HG02623 (cell line): ENCODE data around the gene PDE4C.

Experiments used
- ATAC-seq: cut with Tn5 transposase; IDR thresholded peaks from one replicate; pipeline ENCODE4 v1.9.1; 2021; ENCODE audit warnings: moderate library complexity; ENCODE audit not compliant: unreplicated experiment

Gene PDE4C

DNA sequence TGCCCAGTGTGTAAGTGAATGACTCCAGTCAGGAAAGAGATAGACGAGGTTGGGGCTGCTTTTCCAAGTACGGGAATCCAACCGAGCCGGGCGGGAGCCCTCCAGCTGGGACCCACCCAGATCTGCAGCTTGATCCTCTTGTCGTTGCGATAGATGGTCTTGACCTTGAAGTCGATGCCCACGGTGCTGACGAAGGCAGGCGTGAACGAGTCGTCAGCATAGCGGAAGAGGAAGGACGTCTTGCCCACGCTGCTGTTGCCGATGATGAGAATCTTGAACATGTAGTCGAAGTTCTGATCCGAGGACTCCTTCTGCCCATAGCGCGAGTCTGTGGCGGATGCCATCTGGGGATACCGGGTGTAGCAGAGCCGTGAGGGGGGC, 23.9 kb downstream of the PDE4C start:
- no peak for ATAC-seq

DNA sequence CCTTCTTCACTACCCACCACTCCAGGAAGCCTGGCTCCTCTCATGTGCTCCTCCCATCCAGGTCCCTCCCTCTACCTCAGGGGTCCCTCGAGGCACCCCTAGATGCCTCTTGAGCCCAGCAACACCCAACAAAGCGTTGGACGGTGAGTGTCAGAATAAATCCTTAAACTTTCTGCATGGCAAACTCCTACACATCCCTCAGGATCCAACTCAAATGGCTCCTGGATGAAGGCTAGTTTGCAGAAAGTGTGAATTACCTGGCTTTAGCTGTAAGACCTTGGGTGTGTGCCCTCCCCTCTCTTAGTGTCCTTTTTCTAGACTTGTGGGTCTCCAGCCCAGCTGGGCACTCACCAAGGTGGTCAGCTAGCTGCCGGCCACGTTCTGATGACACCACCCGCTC, 27.9 kb downstream of the PDE4C start:
- ATAC-seq, result no peak

DNA sequence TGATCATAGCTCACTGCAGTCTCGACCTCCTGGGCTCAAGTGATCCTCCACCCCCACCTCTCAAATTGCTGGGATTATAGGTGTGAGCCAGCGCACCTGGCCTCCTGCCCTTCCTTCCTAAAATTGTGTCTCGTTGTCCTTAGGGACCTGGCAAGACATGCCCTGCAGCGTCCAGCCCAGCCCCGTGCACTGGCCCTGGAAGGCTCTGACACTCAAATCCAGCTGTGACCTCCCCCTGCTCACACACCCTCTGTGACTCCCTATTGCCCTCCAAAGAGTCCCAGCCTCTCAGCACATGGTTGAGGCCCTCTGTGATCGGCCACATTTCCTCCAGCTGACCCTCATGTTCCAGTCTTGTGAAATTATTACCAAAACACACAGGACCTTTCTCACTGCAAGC, 28.3 kb downstream of the PDE4C start:
- ATAC-seq, result no peak

DNA sequence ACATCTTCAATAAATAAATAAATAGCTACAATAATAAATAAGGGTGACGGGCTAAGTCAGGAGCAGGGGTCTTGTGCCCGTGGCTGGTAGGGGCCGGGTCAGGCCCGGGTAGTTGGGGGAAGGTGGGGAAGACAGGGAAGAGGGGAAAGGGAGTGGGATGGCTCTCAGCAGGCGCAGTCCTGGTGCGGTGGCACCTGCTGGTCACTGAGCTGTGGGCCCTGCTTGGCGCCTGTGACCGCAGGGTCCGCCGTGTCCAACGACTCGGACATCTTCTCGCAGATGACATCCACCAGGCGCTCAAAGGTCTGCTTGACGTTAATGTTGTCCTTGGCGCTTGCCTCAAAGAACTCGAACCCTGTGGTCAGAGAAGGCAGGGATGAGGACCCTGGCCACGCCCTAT, 28.9 kb downstream of the PDE4C start:
- no peak for ATAC-seq

DNA sequence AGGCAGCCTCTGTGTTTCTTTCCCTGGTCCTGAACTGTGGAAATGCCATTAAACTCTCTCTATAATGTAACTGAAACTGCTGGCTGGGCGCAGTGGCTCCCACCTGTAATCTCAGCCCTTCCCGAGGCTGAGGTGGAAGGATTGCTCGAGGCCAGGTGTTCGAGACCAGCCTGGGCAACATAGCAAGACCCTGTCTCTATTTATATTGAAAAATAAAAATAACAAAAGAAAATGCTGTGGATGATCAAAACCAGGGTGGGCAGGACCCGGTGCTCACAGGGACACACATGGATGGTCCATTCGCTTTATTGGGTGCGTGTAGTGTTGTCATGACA, 29.8 kb downstream of the PDE4C start:
- no peak for ATAC-seq

DNA sequence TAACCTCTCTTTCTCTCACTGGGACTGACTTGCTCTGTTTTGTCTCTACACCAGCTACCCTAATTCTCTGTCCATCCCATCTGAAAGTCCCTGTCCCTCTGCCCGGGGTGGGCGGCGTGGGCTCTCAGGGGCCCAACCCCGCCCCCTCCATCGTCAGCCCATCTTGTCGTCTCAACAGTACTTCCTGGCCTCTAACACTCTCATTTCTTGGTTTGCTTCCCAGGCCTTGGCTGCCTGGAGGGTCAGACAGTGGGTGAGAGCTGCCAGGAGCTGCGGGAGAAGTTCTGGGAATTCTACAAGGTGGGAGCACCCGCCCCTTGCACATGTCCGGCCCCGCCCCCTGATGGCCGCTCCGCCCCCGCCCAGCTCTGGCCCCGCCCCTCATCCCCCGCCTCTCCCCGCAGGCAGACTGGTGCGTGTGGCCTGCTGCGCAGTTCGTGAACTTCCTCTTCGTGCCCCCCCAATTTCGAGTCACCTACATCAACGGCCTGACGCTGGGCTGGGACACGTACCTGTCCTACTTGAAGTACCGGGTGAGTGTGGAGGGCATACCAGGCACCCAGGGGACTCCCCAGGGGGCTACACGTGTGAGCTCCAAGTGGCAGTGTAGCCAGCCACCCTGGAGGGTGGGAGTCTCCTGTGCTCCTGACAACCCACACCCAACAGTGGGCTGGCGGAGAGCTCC, 31.5 kb downstream of the PDE4C start:
- ATAC-seq, result no peak

DNA sequence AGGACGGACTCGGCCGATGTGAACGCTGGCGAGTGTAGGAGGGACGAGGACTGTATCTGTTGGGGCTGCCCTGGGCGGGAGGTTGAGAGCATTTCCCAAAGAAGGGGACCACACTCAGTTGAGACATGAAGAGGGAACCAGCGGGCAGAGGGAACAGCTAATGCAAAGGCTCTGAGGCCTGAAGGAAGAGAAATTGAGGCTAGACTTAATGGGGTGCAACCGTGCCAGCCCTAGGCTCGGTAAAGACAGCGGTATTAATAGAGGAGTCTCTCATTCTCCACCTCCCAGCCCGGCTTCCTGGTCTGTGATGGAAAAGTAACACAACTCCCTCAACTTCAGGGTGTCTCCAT, 32.1 kb downstream of the PDE4C start:
- ATAC-seq, result no peak

DNA sequence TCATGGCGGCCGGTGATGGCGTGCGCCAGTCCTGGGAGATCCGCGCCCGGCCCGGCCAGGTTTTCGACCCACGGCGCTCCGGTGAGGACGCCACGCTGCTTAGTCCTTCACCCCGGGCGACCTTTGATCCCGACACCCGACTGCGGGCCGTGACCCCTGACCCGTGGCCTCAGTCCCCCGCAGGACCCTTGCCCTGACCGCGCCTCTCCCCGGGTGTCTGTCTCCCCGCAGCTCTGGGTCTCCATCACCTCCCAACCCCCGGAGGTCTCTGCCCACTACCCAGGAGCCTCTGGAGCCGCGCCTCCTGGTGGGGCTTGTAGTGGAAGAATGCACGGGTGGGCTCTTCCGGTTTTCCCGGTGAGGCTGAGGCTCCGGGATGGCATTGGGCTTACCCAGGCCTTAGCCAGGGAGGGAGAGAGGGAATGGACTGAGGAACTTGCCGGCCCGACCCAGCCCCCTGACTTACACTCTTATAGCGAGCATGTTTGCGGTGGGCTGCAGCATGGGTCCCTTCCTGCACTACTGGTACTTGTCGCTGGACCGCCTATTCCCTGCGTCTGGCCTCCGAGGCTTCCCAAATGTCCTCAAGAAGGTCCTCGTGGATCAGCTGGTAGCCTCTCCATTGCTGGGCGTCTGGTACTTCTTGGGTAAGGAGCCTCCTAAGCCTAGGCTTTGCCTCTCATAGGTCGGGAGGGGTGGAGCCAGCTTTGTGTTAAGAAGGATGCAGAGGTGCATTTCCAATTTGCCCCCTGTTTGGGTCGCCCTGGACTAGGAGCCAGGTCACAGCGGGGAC, 32.7 kb downstream of the PDE4C start:
- peak; percentile 1 for ATAC-seq

DNA sequence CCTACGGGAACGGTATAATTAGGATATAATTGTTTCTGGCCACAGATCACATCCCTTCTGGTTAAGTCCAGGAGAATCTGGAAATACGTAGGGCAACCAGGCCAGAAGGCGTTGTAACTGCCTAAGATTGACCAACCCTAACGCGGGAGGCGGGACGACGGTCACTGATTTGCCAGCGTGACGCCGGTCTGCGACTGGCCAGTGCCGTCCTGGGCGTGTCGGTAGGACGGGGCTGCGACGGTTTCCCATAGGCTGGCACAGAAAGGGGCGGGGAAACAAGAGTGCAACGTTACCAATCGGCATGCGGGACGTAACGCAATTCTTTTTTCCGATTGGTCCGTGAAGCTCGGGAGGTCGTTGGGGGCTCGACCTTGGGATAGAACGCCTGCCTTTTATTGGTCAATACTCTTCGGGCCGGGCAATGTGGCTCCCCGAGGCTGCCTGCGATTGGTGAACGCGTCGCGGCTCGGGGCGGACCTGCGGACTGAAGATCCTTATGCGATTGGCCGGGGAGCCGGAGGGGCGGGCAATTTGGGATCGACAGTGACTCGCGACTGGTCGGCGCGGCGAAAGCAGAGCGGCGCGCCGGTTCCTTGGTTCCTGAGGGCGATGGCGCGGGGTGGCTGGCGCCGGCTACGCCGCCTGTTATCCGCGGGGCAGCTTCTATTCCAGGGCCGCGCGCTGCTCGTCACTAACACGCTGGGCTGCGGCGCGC, 33.4 kb downstream of the PDE4C start, which contains the start of gene MPV17L2:
TSS of gene MPV17L2 (plus strand) at position 546 of the 715 bp plus-strand sequence. CDS start at position 610, 64 bp downstream.
- ATAC-seq, result peak; percentile 80

DNA sequence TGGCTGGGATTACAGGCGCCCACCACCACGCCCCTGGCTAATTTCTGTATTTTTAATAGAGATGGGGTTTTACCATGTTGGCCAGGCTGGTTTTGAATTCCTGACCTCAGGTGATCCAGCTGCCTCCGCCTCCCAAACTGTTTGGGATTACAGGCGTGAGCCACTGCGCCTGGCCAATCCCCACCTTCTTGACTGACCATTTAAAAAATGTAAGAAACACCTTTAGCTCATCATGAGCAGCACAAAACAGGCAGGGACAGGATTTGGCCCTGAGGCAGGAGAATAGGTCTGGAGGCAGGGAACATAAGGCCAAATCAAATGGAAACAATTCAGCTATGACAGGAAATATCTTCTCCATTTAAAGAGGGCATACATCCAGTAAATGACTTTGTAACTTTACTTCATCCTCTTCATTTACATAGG, 34.6 kb downstream of the PDE4C start:
- no peak for ATAC-seq

DNA sequence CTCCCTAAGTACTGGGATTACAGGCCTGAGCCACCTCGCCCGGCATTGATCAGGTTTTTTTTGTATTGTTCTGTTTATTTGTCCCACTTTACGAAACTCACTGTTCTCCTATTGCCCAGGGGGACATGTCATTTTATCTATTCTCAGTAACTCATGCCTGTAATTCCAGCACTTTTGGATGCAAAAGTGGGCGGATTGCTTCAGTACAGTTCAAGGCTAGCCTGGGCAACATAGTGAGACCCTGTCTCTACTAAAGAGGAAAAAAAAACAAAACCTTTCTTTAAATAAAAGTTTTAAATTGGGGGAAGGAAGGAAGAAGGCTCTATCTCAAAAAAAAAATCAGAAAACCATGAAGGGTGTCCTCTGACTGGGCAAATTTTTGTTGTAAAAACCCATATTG, 36.0 kb downstream of the PDE4C start:
- no peak for ATAC-seq

DNA sequence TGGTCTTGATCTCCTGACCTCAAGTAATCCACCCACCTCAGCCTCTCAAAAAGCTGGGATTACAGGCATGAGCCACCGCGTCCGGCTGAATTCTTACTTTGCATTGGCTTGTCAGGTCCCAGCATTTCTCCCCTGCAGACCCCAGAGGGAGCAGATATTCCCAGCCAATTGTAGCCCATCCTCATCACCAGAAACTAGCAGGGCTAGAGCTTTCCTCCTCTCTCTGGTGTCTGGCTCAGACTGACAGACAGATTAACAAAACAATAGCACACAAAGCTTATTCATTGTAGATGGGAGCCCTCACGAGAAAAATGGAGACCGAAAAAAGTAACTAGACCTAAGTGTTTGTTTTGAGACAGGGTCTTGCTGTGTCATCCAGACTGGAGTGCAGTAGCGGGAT, 40.7 kb downstream of the PDE4C start:
- ATAC-seq, result no peak

DNA sequence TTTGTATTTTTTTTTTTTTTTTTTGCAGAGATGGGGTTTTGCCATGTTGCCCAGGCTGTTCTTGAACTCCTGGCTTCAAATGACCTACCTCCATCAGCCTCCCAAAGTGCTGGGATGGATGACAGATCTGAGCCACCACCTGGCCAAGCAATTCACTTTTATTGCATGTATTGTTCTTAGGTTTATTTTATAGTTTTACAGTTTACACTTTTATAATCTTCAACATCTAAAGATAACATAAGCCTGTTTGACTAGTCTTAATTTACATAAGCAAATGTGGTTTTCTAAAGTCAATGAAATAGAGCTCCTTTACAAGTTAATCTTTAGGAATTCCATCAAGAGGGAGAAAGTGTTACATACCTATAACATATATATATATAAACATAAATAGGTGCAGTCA, 42.7 kb downstream of the PDE4C start:
- ATAC-seq, result no peak

DNA sequence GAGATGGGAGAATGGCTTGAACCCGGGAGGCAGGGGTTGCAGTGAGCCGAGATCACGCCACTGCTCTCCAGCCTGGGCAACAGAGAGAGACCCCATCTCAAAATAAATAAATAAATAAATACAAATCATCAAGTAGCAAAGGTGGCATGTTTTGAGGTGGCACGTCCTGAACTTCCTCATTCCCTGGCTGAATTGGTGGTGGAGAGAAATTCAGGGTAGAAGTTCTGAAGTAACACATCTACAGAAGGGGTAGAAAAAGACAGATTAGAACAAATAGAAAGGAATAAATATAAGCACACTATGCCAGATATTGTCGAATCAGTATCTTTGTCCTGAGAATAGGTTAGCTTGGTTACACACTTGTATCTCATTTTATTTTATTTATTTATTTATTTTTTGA, 46.3 kb downstream of the PDE4C start:
- no peak for ATAC-seq

DNA sequence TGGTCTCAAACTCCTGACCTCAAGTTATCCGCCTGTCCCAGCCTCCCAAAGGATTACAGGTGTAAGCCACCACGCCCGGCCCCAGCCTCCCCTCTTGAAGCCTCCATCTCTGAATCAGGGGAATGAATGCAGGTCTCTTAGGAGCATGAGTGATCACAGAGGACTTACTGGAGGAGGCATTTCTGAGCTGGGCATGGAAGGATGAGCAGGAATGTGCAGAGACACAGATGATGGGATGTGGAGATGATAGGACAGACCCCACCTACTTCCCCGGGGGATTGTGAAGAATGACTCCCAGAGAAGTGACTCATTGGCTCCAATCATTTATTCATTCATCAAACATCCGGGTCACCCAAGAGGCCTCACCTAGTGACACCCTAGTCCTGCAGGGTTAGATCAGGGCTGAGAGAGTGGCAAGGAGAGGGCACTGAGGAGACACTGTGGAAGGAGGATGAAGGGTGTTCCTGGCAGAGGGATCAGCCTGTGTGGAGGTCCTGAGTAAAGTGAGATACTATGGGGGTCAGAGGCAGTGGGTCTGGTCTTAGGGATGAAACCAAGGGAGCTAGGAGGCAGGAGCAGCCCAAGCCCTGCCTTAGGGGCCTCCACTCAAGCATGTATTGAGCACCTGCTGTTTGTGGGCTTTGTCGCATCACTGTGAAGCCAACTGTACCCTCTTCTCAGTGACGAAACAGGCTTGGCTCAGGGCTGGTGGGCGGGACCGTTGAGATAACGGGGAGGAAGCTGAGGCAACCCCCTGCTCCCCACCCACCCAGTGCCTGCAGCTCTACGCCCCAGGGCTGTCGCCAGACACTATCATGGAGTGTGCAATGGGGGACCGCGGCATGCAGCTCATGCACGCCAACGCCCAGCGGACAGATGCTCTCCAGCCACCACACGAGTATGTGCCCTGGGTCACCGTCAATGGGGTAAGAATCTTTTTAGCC, 49.6 kb downstream of the PDE4C start:
- no peak for ATAC-seq

DNA sequence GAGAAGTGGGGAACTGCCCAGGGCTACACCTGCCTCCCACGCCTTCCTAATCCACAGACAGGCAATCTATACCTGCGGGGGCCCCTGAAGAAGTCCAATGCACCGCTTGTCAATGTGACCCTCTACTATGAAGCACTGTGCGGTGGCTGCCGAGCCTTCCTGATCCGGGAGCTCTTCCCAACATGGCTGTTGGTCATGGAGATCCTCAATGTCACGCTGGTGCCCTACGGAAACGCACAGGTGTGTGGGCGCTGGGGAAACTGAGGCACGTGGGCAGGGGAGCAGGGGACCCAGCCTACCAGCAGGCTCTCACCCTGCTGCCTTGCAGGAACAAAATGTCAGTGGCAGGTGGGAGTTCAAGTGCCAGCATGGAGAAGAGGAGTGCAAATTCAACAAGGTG, 51.3 kb downstream of the PDE4C start:
- ATAC-seq, result no peak
